Measurements from ENCODE around the gene GCDH.

The GCDH gene

GRCh38 chr19:12864143-12864542 is 26.8 kb upstream of the GCDH start:
- no peak for DNase-seq
- Histone ChIP-seq H3K27ac (ENCODE audit: insufficient read depth, low read length, poor library complexity, severe bottlenecking) (no peak overlapping the region), H3K27me3 (replicated peaks; ENCODE audit: control insufficient read depth, insufficient read depth, low read length, poor library complexity, severe bottlenecking) (no peaks in the 10 kb centered on the region), H3K4me3 (ENCODE audit: insufficient read depth, low read depth, low read length, poor library complexity, severe bottlenecking) (no peak overlapping the region), H3K4me1 (ENCODE audit: control insufficient read depth, insufficient read depth, low read length, poor library complexity, severe bottlenecking) (peaks cover 11% of the 10 kb centered on the region), H3K9me3 (ENCODE audit: control insufficient read depth, low read length) (no peaks in the 10 kb centered on the region), H3K36me3 (ENCODE audit: control insufficient read depth, insufficient read depth, low read length) (no peaks in the 10 kb centered on the region)

- Histone ChIP-seq H3K4me3 (ENCODE audit: insufficient read depth, low read depth, low read length, poor library complexity, severe bottlenecking) (no peak overlapping the region), H3K27ac (ENCODE audit: insufficient read depth, low read length, poor library complexity, severe bottlenecking) (no peak overlapping the region), H3K4me1 (ENCODE audit: control insufficient read depth, insufficient read depth, low read length, poor library complexity, severe bottlenecking) (peaks cover 11% of the 10 kb centered on the region), H3K36me3 (ENCODE audit: control insufficient read depth, insufficient read depth, low read length) (no peaks in the 10 kb centered on the region), H3K9me3 (ENCODE audit: control insufficient read depth, low read length) (no peaks in the 10 kb centered on the region), H3K27me3 (replicated peaks; ENCODE audit: control insufficient read depth, insufficient read depth, low read length, poor library complexity, severe bottlenecking) (no peaks in the 10 kb centered on the region)
- DNase-seq: no peak
Observed at GRCh38 chr19:12864721-12865715, 25.9 kb upstream of the GCDH start.

- Histone ChIP-seq H3K36me3 (ENCODE audit: control insufficient read depth, insufficient read depth, low read length) (no peaks in the 10 kb centered on the region), H3K4me1 (ENCODE audit: control insufficient read depth, insufficient read depth, low read length, poor library complexity, severe bottlenecking) (peaks cover 11% of the 10 kb centered on the region), H3K4me3 (ENCODE audit: insufficient read depth, low read depth, low read length, poor library complexity, severe bottlenecking) (no peak overlapping the region), H3K27ac (ENCODE audit: insufficient read depth, low read length, poor library complexity, severe bottlenecking) (no peak overlapping the region), H3K9me3 (ENCODE audit: control insufficient read depth, low read length) (no peaks in the 10 kb centered on the region), H3K27me3 (replicated peaks; ENCODE audit: control insufficient read depth, insufficient read depth, low read length, poor library complexity, severe bottlenecking) (no peaks in the 10 kb centered on the region)
- no peak for DNase-seq
Observed at GRCh38 chr19:12865746-12866415, 25.1 kb upstream of the GCDH start.

- Histone ChIP-seq H3K4me1 (ENCODE audit: control insufficient read depth, insufficient read depth, low read length, poor library complexity, severe bottlenecking) (peaks cover 11% of the 10 kb centered on the region), H3K4me3 (ENCODE audit: insufficient read depth, low read depth, low read length, poor library complexity, severe bottlenecking) (no peak overlapping the region), H3K27me3 (replicated peaks; ENCODE audit: control insufficient read depth, insufficient read depth, low read length, poor library complexity, severe bottlenecking) (no peaks in the 10 kb centered on the region), H3K36me3 (ENCODE audit: control insufficient read depth, insufficient read depth, low read length) (no peaks in the 10 kb centered on the region), H3K9me3 (ENCODE audit: control insufficient read depth, low read length) (no peaks in the 10 kb centered on the region), H3K27ac (ENCODE audit: insufficient read depth, low read length, poor library complexity, severe bottlenecking) (no peak overlapping the region)
- DNase-seq: no peak
Observed at GRCh38 chr19:12866416-12867119, 24.4 kb upstream of the GCDH start.

- peak overlapping the region; percentile 54 for H3K4me3 ChIP-seq (ENCODE audit: insufficient read depth, low read depth, low read length, poor library complexity, severe bottlenecking)
- no peaks in the 10 kb centered on the region for H3K9me3 ChIP-seq (ENCODE audit: control insufficient read depth, low read length)
- H3K27me3 ChIP-seq (replicated peaks; ENCODE audit: control insufficient read depth, insufficient read depth, low read length, poor library complexity, severe bottlenecking): no peaks in the 10 kb centered on the region
- no peaks in the 10 kb centered on the region for H3K36me3 ChIP-seq (ENCODE audit: control insufficient read depth, insufficient read depth, low read length)
- H3K27ac ChIP-seq (ENCODE audit: insufficient read depth, low read length, poor library complexity, severe bottlenecking): no peak overlapping the region
- DNase-seq: peak in 1 of 3 donors; percentile 51
- peaks cover 11% of the 10 kb centered on the region for H3K4me1 ChIP-seq (ENCODE audit: control insufficient read depth, insufficient read depth, low read length, poor library complexity, severe bottlenecking)
Observed at GRCh38 chr19:12867120-12868099, 23.6 kb upstream of the GCDH start.

- Histone ChIP-seq H3K36me3 (ENCODE audit: control insufficient read depth, insufficient read depth, low read length) (no peaks in the 10 kb centered on the region), H3K27me3 (replicated peaks; ENCODE audit: control insufficient read depth, insufficient read depth, low read length, poor library complexity, severe bottlenecking) (no peaks in the 10 kb centered on the region), H3K4me3 (ENCODE audit: insufficient read depth, low read depth, low read length, poor library complexity, severe bottlenecking) (no peak overlapping the region), H3K27ac (ENCODE audit: insufficient read depth, low read length, poor library complexity, severe bottlenecking) (no peak overlapping the region), H3K9me3 (ENCODE audit: control insufficient read depth, low read length) (no peaks in the 10 kb centered on the region), H3K4me1 (ENCODE audit: control insufficient read depth, insufficient read depth, low read length, poor library complexity, severe bottlenecking) (peaks cover 11% of the 10 kb centered on the region)
- no peak for DNase-seq
Observed at GRCh38 chr19:12868540-12869112, 22.3 kb upstream of the GCDH start.

GRCh38 chr19:12871681-12872080 is 19.3 kb upstream of the GCDH start:
- no peak overlapping the region for H3K4me3 ChIP-seq (ENCODE audit: insufficient read depth, low read depth, low read length, poor library complexity, severe bottlenecking)
- peaks cover 11% of the 10 kb centered on the region for H3K4me1 ChIP-seq (ENCODE audit: control insufficient read depth, insufficient read depth, low read length, poor library complexity, severe bottlenecking)
- no peak for DNase-seq
- no peak overlapping the region for H3K27ac ChIP-seq (ENCODE audit: insufficient read depth, low read length, poor library complexity, severe bottlenecking)
- no peaks in the 10 kb centered on the region for H3K27me3 ChIP-seq (replicated peaks; ENCODE audit: control insufficient read depth, insufficient read depth, low read length, poor library complexity, severe bottlenecking)
- H3K36me3 ChIP-seq (ENCODE audit: control insufficient read depth, insufficient read depth, low read length): peaks cover 21% of the 10 kb centered on the region
- H3K9me3 ChIP-seq (ENCODE audit: control insufficient read depth, low read length): no peaks in the 10 kb centered on the region

- H3K9me3 ChIP-seq (ENCODE audit: control insufficient read depth, low read length): no peaks in the 10 kb centered on the region
- no peak overlapping the region for H3K4me3 ChIP-seq (ENCODE audit: insufficient read depth, low read depth, low read length, poor library complexity, severe bottlenecking)
- H3K27me3 ChIP-seq (replicated peaks; ENCODE audit: control insufficient read depth, insufficient read depth, low read length, poor library complexity, severe bottlenecking): no peaks in the 10 kb centered on the region
- H3K27ac ChIP-seq (ENCODE audit: insufficient read depth, low read length, poor library complexity, severe bottlenecking): no peak overlapping the region
- H3K36me3 ChIP-seq (ENCODE audit: control insufficient read depth, insufficient read depth, low read length): peaks cover 23% of the 10 kb centered on the region
- no peak for DNase-seq
- H3K4me1 ChIP-seq (ENCODE audit: control insufficient read depth, insufficient read depth, low read length, poor library complexity, severe bottlenecking): peaks cover 8% of the 10 kb centered on the region
Observed at GRCh38 chr19:12872255-12872654, 18.7 kb upstream of the GCDH start.
